Peyer's patch (tissue), 4 donors: ENCODE measurements around the gene HOXD9.

ENCODE experiments used
- POLR2A ChIP-seq, 2 donors: fragments of 450-650 bp; IDR thresholded peaks; one replicate each; pipeline ENCODE4 v1.5.1; 2017; ENCODE audit warnings: antibody characterized with exemption in 2 of 2, mild to moderate bottlenecking in 2 of 2, moderate library complexity in 2 of 2
- TF ChIP-seq, protein P1 (sequence below), 6 experiments: fragments of 450-650 bp in 4 of 6; fragments of 200-600 bp in 2 of 6; sonication (generic) in 1 of 6; IDR thresholded peaks; one replicate each; pipeline ENCODE4 v1.5.1; 2017 to 2019; ENCODE audit warnings: antibody characterized with exemption in 6 of 6, mild to moderate bottlenecking in 3 of 6, moderate library complexity in 1 of 6

- TF ChIP-seq, protein P1, sequence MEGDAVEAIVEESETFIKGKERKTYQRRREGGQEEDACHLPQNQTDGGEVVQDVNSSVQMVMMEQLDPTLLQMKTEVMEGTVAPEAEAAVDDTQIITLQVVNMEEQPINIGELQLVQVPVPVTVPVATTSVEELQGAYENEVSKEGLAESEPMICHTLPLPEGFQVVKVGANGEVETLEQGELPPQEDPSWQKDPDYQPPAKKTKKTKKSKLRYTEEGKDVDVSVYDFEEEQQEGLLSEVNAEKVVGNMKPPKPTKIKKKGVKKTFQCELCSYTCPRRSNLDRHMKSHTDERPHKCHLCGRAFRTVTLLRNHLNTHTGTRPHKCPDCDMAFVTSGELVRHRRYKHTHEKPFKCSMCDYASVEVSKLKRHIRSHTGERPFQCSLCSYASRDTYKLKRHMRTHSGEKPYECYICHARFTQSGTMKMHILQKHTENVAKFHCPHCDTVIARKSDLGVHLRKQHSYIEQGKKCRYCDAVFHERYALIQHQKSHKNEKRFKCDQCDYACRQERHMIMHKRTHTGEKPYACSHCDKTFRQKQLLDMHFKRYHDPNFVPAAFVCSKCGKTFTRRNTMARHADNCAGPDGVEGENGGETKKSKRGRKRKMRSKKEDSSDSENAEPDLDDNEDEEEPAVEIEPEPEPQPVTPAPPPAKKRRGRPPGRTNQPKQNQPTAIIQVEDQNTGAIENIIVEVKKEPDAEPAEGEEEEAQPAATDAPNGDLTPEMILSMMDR (IDR thresholded peaks at IDR 0.05) = peak in 2 of 6 experiments; percentile 15 to 37
- no peak for TF ChIP-seq POLR2A (IDR thresholded peaks at IDR 0.05)
Observed at GRCh38 chr2:176085861-176086771, 36.4 kb upstream of the HOXD9 start.
